Central memory CD8-positive, alpha-beta T cell (primary cell): ENCODE results near the gene TMOD3.
"Not testable (repeated sequence)": the region's sequence is repeated elsewhere in the genome, so short reads cannot be mapped to it uniquely, and the experiment has no call there.

Experiments used
- ATAC-seq: fragments of 150-1000 bp; cut with Tn5 transposase; replicated peaks from 2 replicates; pipeline ENCODE4 v1.10.0; 2022; ENCODE audit warnings: mild to moderate bottlenecking, moderate FRiP score, moderate number of reproducible peaks; ENCODE audit not compliant: poor library complexity, severe bottlenecking; ENCODE audit errors: extremely low read depth
- DNase-seq, 2 donors: peaks; one replicate each; pipeline ENCODE4 v3.0.0; 2021; ENCODE audit warnings: low spot score in 2 of 2
- H3K27ac Mint-ChIP-seq: one replicate; pipeline ENCODE4 v1.8.0; 2022; ENCODE audit warnings: low read depth, mild to moderate bottlenecking, moderate library complexity, mixed read lengths
- H3K27me3 Mint-ChIP-seq: one replicate; pipeline ENCODE4 v1.8.0; 2022; ENCODE audit warnings: mixed read lengths
- H3K36me3 Mint-ChIP-seq: one replicate; pipeline ENCODE4 v1.8.0; 2022; ENCODE audit warnings: mild to moderate bottlenecking, moderate library complexity, mixed read lengths; ENCODE audit not compliant: insufficient read depth
- H3K4me1 Mint-ChIP-seq: one replicate; pipeline ENCODE4 v1.8.0; 2022; ENCODE audit warnings: mixed read lengths
- H3K4me3 Mint-ChIP-seq: one replicate; pipeline ENCODE4 v1.8.0; 2022; ENCODE audit warnings: mild to moderate bottlenecking, moderate library complexity, mixed read lengths
- H3K9me3 Mint-ChIP-seq: one replicate; pipeline ENCODE4 v1.8.0; 2022; ENCODE audit warnings: mixed read lengths

Gene TMOD3

DNA sequence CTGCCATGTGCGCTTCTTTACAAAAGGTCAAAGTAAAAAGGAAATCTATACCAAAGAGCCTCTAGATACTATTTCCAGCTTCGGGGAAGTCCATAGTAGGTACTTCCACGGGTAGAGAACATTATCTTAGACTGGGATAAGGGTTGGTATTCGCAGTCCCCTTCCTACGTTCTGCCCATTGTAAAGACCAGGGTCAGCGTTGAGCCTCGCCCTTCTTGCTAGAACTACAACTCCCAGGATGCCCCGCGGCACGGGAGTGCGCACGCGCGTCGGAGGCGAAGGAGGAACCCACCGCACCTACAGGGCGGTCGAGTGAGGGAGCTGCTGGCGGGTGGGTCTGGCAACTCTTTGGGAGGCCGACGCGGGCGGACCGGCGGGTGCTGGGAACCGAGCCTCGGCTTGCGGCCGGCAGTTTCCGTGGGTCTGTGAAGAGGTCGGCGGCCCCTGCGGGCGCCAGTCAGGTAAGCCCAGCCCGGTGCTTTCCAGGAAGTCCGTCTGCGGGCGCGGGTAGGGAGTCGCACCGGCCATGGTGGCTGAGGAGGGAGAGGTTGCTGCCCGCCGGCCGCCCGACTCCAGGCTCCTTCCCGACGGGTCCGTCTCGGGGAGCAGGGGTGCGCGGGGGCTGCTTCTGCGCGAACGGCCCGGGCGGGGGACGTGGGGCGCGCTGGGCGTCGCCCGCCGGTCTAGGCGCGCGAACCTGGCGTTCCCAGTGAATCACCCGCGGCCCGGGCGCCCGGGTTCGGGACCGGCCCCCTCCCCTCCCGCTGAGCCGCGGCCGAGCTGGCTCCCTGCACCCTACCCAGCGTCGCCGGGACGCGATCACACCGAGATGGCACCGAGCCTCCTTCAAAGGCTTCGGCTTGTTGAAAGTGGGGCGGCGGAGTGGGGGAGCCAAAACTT lies at the start of gene TMOD3:
Gene TMOD3, plus strand, starts transcription at position 278 of the 900 bp plus-strand sequence. CDS start 33,232 bp downstream, outside the sequence.
- DNase-seq (peak; percentile 78 to 92), ATAC-seq (peak; percentile 80)
- peak within 1 kb of the TSS; percentile 97 for H3K4me3 Mint-ChIP-seq
- no peaks in the 10 kb centered on the region for H3K9me3 Mint-ChIP-seq
- peaks cover 42% of the 10 kb centered on the region for H3K4me1 Mint-ChIP-seq
- H3K27me3 Mint-ChIP-seq: no peaks in the 10 kb centered on the region
- peak within 1 kb of the TSS; percentile 90 for H3K27ac Mint-ChIP-seq
- H3K36me3 Mint-ChIP-seq: peaks cover 9% of the 10 kb centered on the region

DNA sequence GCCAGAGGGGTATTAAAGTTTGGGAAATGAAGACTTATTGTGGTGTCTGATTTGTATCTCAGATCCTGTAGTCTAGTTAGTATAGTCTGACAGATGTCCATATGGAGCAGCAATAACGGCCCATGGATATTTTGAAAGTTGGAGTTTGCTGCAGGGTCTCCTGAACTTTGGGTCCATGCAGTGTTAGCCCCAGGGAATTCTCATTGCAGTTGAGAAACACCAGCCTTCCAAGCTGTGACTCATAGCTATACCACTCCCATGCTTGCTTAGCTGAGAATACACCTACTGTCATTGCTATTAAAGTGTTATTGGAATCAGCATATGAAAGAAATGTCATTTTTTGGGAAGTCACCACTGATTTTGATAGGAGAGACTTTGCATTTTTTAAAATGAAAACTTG lies 48.8 kb upstream of the TMOD3 start:
- no peaks in the 10 kb centered on the region for H3K9me3 Mint-ChIP-seq
- peaks cover 24% of the 10 kb centered on the region for H3K36me3 Mint-ChIP-seq
- no peak for DNase-seq
- H3K27ac Mint-ChIP-seq: no peak overlapping the region
- H3K4me3 Mint-ChIP-seq: no peak overlapping the region
- no peaks in the 10 kb centered on the region for H3K27me3 Mint-ChIP-seq
- peaks cover 5% of the 10 kb centered on the region for H3K4me1 Mint-ChIP-seq
- ATAC-seq: no peak

DNA sequence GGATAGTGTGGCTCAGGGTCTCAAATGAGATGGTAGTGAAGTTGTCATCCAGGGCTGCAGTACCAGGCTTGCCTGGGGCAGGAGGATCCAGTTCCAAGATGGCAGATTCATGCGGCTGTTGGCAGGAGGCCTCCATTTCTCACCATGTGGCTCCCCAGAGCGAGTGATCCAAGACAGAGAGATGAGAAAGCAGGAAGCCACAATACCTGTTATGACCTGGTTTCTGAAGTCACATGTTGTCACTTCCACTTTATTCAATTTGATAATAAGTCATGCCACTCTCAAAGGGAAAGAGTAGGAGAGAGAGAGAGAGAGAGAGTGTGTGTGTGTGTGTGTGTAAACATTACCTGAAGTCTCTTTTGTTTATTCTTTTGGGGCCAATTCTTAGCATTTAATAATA lies 47.9 kb upstream of the TMOD3 start:
- no peak overlapping the region for H3K27ac Mint-ChIP-seq
- no peaks in the 10 kb centered on the region for H3K4me1 Mint-ChIP-seq
- no peaks in the 10 kb centered on the region for H3K27me3 Mint-ChIP-seq
- ATAC-seq (no peak), DNase-seq (no peak)
- peaks cover 21% of the 10 kb centered on the region for H3K36me3 Mint-ChIP-seq
- no peaks in the 10 kb centered on the region for H3K9me3 Mint-ChIP-seq
- H3K4me3 Mint-ChIP-seq: no peak overlapping the region

DNA sequence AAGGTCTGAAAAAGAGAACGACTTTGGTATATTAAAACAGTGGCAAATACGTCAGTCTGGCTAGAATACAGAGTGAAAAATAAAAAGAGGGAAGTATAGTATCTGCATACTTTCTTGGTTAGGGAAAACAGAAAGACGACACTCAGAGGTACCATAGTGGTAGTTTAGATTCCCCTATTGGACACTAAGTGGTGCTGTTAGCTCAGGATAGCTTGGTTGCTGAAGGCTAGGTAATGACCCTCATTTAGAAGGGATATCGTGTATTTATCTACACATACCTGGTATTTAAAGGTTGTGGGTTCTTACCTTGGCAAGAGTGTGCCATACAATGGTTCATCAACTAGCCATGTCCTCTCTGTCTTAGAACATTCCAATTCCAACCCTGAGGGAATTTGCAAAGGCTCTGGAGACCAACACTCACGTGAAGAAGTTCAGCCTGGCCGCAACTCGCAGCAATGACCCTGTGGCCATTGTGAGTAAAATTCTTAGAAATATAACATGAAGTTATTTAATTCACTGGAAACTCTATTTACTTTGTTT lies 47.0 kb upstream of the TMOD3 start:
- DNase-seq: no peak
- no peak for ATAC-seq
- H3K36me3 Mint-ChIP-seq: peaks cover 21% of the 10 kb centered on the region

DNA sequence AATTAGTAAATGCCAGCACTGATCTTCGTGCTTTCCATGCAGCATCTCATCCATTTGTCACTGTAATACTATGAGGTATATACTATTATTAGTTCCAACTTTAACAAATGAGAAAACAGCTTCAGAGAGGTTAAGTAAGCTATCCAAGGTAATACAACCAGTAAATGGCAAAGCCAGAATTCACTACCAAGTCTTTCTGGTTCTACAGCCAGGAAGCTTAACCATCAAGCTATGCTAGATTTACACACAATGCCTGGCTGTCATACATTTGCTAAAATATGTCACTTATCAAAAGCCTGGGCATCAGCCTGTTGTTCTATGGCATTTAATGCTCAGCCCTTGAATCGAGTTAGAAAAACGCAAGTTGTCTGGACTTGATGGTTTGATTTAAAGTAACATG lies 45.5 kb upstream of the TMOD3 start:
- DNase-seq (no peak), ATAC-seq (no peak)
- Mint-ChIP-seq H3K36me3 (peaks cover 18% of the 10 kb centered on the region), H3K4me1 (no peaks in the 10 kb centered on the region), H3K9me3 (no peaks in the 10 kb centered on the region), H3K27me3 (no peaks in the 10 kb centered on the region), H3K27ac (no peak overlapping the region), H3K4me3 (no peak overlapping the region)

More for the DNA sequence above, 47.0 kb upstream of the TMOD3 start:
- Mint-ChIP-seq H3K9me3 (no peaks in the 10 kb centered on the region), H3K4me3 (no peak overlapping the region), H3K4me1 (no peaks in the 10 kb centered on the region), H3K27me3 (no peaks in the 10 kb centered on the region), H3K27ac (no peak overlapping the region)

DNA sequence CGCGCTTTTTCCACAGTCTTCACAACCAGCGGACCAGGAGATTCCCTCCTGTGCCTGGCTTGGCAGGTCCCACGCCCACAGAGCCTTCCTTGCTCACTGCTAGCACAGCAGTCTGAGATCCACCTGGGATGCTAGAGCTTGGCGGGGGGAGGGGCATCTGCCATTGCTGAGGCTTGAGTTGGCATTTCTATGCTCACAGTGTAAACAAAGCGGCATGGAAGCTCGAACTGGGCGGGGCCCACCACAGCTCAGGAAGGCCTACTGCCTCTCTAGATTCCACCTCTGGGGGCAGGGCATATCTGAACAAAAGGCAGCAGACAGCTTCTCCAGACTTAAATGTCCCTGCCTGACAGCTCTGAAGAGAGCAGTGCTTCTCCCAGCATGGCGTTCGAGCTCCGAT lies 42.3 kb upstream of the TMOD3 start:
- DNase-seq, H3K4me1 Mint-ChIP-seq, H3K9me3 Mint-ChIP-seq, H3K4me3 Mint-ChIP-seq, H3K27me3 Mint-ChIP-seq, ATAC-seq, H3K27ac Mint-ChIP-seq: not testable (repeated sequence)
- peaks cover 10% of the 10 kb centered on the region for H3K36me3 Mint-ChIP-seq

DNA sequence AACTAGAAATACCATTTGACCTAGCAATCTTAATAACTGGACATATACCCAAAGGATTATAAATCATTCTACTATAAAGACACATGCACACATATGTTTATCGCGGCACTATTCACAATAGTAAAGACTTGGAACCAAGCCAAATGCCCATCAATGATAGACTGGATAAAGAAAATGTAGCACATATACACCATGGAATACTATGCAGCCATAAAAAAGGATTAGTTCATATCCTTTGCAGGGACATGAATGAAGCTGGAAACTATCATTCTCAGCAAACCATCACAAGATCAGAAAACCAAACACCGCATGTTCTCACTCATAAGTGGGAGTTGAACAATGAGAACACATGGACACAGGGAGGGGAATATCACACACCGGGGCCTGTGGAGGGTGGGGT lies 37.0 kb upstream of the TMOD3 start:
- H3K27me3 Mint-ChIP-seq, H3K9me3 Mint-ChIP-seq, H3K4me1 Mint-ChIP-seq, H3K36me3 Mint-ChIP-seq, DNase-seq, H3K4me3 Mint-ChIP-seq, ATAC-seq, H3K27ac Mint-ChIP-seq: not testable (repeated sequence)

DNA sequence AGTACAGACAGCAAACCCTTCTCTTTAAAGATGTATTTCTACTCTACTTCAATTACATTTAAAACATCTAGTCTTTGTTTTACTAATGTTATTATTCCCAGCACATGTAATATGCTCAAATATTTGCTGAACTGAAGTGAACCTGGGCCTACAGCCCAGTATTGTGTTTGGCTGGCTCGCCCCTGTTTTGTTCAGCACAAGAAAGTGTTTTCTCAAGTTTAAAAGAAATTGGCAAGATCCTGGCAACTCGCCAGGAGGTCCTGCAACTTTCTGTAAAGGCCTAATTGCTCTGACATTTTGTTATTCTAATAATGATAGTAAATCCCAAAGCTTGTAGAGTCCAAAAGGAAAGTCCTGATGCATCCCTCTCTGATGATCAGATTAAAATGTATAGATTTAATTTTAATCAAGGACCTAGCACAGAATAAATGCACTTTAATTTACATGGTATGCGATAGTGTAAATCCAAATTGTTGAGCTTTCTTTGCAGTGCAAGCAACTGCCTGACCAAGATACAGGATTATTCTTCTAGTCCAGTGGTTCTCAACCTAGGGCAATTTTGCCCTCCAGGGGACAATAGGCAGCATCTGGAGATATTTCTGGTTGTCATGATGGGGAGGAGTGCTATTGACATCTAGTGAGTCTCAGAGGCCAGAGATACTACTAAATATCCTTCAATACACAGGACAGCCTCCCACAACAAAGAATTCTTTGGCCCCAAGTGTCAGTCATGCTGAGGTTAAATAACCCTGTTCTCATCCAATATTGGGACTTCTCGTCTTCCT lies 35.7 kb upstream of the TMOD3 start:
- peaks cover 2% of the 10 kb centered on the region for H3K36me3 Mint-ChIP-seq
- no peak for ATAC-seq
- no peak overlapping the region for H3K4me3 Mint-ChIP-seq
- no peaks in the 10 kb centered on the region for H3K9me3 Mint-ChIP-seq
- H3K4me1 Mint-ChIP-seq: no peaks in the 10 kb centered on the region
- H3K27ac Mint-ChIP-seq: no peak overlapping the region
- H3K27me3 Mint-ChIP-seq: no peaks in the 10 kb centered on the region
- no peak for DNase-seq

DNA sequence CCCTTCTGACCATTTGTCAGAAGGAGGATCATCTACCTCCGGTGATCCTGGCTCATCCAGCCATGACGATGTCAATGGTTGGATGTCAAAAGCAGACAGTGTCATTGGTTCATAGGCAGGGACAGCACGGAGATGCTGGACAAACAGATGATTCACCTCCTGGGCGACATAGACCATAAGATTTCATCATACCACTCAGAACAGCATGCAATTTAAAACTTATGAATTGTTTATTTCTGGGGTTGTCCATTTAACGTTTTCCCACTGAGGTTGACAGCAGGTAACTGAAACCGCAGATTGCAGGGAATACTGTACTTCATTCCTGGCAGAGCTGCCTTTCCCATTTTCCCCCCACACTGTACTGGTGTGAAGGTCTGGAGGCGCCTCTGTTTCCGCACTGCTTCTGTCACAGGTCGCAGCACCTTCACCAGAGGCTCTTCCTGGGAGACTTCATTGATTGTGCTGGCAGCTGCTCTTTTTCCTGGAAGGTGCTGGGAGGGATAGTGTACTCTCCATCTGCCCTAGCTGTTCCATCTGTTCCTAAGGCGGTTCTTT lies 32.5 kb upstream of the TMOD3 start:
- H3K9me3 Mint-ChIP-seq: no peaks in the 10 kb centered on the region
- no peak overlapping the region for H3K4me3 Mint-ChIP-seq
- no peaks in the 10 kb centered on the region for H3K27me3 Mint-ChIP-seq
- DNase-seq: no peak
- ATAC-seq: no peak
- peaks cover 13% of the 10 kb centered on the region for H3K36me3 Mint-ChIP-seq
- H3K4me1 Mint-ChIP-seq: no peaks in the 10 kb centered on the region
- H3K27ac Mint-ChIP-seq: no peak overlapping the region

DNA sequence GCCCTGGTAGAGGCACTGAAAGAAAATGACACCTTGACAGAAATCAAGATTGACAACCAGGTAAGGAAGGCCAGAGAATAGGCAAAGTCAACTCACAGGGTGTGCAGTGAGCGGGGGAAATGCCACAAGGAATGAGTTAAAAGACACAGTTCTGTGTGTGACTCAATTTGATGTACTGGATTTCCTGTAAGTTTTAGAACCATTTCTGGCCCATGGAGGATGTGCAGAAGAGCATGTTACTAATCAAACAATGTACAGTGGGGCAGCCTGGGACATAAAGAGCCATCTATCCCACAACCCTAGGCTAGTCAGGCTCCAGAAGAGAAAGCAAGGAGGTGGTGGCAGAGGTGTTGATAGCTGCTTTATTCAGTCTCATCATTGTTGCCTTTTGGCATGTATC lies 31.2 kb upstream of the TMOD3 start:
- peaks cover 18% of the 10 kb centered on the region for H3K36me3 Mint-ChIP-seq
- DNase-seq (no peak), ATAC-seq (no peak)
- H3K9me3 Mint-ChIP-seq: no peaks in the 10 kb centered on the region
- no peaks in the 10 kb centered on the region for H3K4me1 Mint-ChIP-seq
- H3K27ac Mint-ChIP-seq: peak overlapping the region; percentile 38
- no peak overlapping the region for H3K4me3 Mint-ChIP-seq
- no peaks in the 10 kb centered on the region for H3K27me3 Mint-ChIP-seq

DNA sequence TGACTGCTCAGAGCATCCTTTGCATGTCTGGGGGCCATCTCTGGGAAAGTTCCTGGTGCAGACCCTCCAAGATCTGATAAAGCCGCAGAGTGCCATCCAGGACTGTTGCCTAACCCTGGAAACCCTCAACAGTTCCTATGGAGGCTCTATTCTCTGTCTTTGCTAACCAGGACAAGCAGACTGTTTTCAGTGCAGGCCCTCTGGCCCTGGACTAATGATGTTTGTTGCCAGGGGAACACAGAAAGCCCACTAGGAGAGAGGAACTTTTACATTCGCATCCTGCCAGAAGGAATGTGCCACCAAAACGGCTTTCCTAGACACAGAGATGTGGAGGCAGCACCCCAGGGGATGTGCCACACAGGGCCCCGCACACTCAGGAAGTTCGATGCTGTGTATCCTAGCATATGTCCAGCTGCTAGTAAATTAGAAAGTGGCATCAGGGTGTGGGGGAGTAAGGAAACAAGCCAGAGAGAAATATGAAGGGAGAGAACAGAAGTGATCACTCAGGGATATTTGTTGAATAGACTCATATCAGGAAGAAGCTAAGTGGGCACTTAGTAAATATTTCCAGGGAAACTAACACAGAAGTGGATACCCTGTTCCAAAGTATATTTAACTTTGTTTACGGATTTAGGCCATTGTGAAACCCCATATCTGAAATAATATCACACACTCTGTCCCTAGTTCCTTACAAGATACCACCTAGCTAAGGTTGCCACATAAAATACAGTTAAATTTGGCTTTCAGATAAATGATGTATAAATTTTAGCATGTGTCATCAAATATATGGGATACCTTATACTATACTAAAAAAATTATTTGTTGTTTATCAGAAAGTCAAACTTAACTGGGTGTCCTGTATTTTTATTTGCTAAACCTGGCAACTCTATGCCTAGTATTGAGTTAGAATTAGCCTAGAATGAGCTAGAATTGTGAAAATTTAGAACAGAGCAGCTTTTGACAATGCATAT lies 29.9 kb upstream of the TMOD3 start:
- Mint-ChIP-seq H3K36me3 (peaks cover 21% of the 10 kb centered on the region), H3K4me1 (no peaks in the 10 kb centered on the region), H3K4me3 (no peak overlapping the region), H3K27me3 (no peaks in the 10 kb centered on the region), H3K27ac (no peak overlapping the region), H3K9me3 (no peaks in the 10 kb centered on the region)
- no peak for ATAC-seq
- no peak for DNase-seq
